ENCODE data around the gene WBP1. TPM values are rescaled to one million over a fixed set of nuclear protein-coding genes. Genes with fewer than 3 reads are reported as not detected.

Gene WBP1
- total RNA-seq, 1 donor from 2014 or later, result 18.1 TPM

DNA sequence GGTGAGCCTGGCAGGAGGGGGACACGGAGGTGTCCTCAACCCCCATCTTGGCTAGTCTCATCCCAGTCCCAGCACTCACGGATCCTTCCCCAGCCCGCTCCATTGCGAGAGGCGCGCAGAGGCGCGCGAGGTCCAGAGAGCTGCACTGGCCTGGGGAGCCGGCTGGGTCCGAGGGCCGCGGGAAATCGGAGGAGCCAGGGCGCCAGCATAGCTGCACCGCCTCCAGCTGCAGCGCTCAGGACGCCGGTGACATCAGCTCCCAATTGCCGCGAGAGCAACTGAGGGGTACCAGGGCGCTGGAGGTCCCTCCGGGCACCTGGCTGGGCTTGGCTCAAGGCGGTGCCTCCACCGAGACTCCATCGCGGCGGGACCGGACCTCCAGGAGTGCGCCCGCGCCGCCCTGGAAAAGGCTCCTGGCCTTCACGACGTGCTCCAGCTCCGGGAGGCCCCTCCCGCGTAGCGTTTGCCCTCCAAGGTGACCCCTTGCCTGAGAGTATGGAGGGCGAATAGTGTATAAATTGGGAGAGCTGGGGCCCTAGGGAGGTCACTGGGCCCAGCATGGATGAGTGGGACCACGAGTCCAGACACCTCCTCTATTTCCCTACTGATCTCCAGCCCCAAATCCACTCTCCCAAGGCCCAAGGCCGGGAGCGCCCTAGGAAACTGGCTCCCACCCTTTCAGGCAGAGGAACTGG lies 22.0 kb upstream of the WBP1 start:
- no peak for DNase-seq (ENCODE audit: low spot score in 2 of 2)
- no peak overlapping the region for H3K27ac ChIP-seq
- no peak overlapping the region for H3K4me3 ChIP-seq
- H3K27me3 ChIP-seq, result no peaks in the 10 kb centered on the region
- peaks cover 5 to 23% of the 10 kb centered on the region in 2 donors for H3K4me1 ChIP-seq
- no peak for TF ChIP-seq CTCF (IDR thresholded peaks at IDR 0.05)
- H3K36me3 ChIP-seq, result peaks cover 12 to 13% of the 10 kb centered on the region in 2 donors
- H3K9me3 ChIP-seq, result no peaks in the 10 kb centered on the region
- intact Hi-C loops (cut with DNase I), result no loop called here

DNA sequence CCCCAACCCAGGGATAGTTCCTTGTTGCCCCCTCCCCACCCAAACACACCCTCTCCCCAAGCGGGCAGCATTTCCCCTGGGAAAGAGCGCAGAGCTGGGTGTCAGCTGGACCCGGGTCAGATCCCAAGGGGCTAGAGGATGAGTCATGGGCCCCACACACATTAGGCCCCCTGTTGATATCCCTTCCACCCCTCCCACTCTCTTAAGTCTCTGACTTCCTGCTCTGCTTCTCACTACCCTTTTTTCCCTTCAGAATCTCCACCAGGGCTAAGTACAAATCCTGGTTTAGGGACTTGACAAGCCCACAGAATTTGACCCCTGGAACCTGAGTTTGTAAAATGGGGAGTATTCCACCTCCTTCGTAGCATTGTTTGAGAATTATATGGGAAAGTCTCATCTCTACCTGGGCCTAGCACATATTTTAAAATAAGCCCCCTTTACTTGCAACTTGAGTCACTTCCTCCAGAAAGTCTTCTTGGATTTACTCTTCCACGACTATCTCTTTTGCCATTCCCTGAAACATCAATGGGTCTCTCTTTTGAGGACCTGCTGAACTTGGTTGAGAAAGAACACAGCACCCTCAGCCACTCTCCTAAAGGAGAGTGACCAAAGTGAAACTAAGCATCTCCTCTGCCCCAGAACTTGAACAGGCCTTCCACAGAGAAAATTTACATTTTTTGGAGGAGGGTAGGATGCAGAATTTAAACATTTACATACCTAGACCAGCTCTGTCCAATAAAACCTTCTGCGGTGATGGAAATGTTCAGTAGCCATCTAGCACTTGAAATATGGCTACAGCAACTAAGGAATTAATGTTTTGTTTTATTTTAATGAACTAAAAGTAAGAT lies 21.2 kb upstream of the WBP1 start:
- intact Hi-C loops (cut with DNase I), result no loop called here
- H3K4me1 ChIP-seq, result peaks cover 12 to 28% of the 10 kb centered on the region in 2 donors
- H3K36me3 ChIP-seq, result peaks cover 4 to 5% of the 10 kb centered on the region in 2 donors
- H3K9me3 ChIP-seq, result no peaks in the 10 kb centered on the region
- no peak for TF ChIP-seq CTCF (IDR thresholded peaks at IDR 0.05)
- H3K27me3 ChIP-seq, result no peaks in the 10 kb centered on the region
- H3K27ac ChIP-seq, result no peak overlapping the region
- no peak for DNase-seq (ENCODE audit: low spot score in 2 of 2)
- no peak overlapping the region for H3K4me3 ChIP-seq

- intact Hi-C loops (cut with DNase I), result no loop called here
- no peaks in the 10 kb centered on the region for H3K27me3 ChIP-seq
- no peak for DNase-seq (ENCODE audit: low spot score in 2 of 2)
- H3K4me1 ChIP-seq, result peaks cover 12 to 28% of the 10 kb centered on the region in 2 donors
- H3K36me3 ChIP-seq, result no peaks in the 10 kb centered on the region
- no peaks in the 10 kb centered on the region for H3K9me3 ChIP-seq
- no peak overlapping the region for H3K4me3 ChIP-seq
- no peak overlapping the region for H3K27ac ChIP-seq
- TF ChIP-seq CTCF (IDR thresholded peaks at IDR 0.05), result no peak
Observed at GRCh38 chr2:74438248-74438647, 20.0 kb upstream of the WBP1 start.

GRCh38 chr2:74439373-74439772 lies 18.9 kb upstream of the WBP1 start:
- no peak for TF ChIP-seq CTCF (IDR thresholded peaks at IDR 0.05)
- Histone ChIP-seq H3K4me3 (peak overlapping the region; percentile 68), H3K9me3 (no peaks in the 10 kb centered on the region), H3K27ac (peak overlapping the region; percentile 77 to 86), H3K4me1 (peaks cover 12 to 30% of the 10 kb centered on the region in 2 donors), H3K36me3 (no peaks in the 10 kb centered on the region), H3K27me3 (no peaks in the 10 kb centered on the region)
- DNase-seq (ENCODE audit: low spot score in 2 of 2), result no peak
- intact Hi-C loops (cut with DNase I), result no loop called here

DNA sequence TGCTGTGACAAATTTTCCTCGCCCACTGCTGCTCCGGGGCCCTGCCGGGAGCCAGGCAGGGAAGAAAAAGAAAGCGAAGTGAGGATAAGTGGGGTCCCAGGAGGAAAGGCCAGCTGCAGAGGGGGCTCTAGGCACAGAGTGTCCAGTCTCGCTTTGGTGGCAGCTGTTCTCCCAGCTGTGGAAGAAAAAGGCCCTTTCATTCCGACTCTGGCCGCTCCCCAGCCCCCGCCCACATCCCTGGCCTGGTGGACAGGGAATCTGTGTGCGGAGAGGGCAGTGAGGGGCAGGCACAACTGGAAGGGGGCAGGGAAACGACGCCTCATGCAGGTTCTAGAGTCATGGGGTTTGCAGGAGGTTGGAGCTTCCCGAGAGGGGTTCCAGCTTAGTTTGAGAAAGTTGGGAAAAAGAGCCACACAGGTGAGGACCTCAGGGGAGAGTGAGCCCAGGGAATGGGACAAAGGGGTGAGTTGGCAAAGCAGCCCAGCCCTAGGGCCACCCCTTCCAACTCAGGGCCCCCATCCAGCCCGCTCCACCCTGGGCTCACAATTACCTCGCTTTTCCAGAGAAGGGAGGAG lies 18.3 kb upstream of the WBP1 start:
- Histone ChIP-seq H3K4me3 (peak overlapping the region; percentile 68), H3K9me3 (no peaks in the 10 kb centered on the region), H3K4me1 (peaks cover 12 to 30% of the 10 kb centered on the region in 2 donors), H3K36me3 (no peaks in the 10 kb centered on the region), H3K27ac (peak overlapping the region; percentile 77 to 86), H3K27me3 (no peaks in the 10 kb centered on the region)
- no peak for TF ChIP-seq CTCF (IDR thresholded peaks at IDR 0.05)
- DNase-seq (ENCODE audit: low spot score in 2 of 2), result peak in 1 of 2 donors; percentile 72
- intact Hi-C loops (cut with DNase I), result loop anchor here (1.0 kb wide), 1 partner anchor 19 kb away; the partner anchor contains the start of genes C2orf81 and WDR54

Measured in ascending aorta (tissue), 2 donors.